ENCODE results near the gene IGLL1.

DNA sequence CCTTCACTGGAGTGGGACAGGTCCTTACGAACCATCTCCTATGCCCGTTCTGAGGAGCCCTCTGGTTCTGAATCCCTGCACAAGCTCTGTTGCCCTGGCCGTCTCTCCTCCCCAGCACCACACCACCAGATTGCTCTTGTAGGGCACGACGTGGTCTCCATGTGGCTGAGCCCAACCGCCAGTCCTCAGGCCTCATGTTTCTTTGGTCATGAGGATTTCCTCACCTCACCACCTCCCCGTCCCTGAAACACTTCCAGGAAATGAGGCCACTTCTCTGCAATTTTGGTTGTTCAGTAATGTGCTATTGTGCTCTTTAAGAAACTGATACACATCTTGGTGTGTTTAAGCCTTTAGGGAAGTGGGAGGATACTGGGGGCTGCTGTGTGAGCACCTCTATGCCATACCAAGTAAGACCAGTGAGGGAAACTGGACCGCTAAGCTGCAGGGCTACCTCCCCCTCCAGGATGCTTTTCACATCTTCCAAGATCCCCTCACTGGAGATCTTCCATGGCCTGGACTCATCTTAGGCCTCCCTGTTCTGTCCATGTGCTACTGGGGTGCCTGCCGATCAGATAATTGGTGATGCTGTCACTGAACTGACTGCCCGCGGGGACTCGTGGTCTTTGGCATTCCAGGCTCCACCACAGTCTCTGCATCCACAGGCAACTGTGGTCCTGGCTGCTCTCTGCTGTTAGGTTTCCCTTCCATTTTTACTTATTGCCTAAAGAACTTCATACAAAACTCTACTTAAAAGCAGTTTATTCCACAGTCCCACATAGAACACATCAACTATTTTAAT lies 30.1 kb upstream of the IGLL1 start:
- no peak for TF ChIP-seq RFX5 (IDR thresholded peaks at IDR 0.05; ENCODE audit: low read length)
- no peak for TF ChIP-seq POLR2AphosphoS5 (IDR thresholded peaks at IDR 0.05; ENCODE audit: low read depth, low read length)
- no peak for TF ChIP-seq JUND (IDR thresholded peaks at IDR 0.05)
- TF ChIP-seq, protein P1, sequence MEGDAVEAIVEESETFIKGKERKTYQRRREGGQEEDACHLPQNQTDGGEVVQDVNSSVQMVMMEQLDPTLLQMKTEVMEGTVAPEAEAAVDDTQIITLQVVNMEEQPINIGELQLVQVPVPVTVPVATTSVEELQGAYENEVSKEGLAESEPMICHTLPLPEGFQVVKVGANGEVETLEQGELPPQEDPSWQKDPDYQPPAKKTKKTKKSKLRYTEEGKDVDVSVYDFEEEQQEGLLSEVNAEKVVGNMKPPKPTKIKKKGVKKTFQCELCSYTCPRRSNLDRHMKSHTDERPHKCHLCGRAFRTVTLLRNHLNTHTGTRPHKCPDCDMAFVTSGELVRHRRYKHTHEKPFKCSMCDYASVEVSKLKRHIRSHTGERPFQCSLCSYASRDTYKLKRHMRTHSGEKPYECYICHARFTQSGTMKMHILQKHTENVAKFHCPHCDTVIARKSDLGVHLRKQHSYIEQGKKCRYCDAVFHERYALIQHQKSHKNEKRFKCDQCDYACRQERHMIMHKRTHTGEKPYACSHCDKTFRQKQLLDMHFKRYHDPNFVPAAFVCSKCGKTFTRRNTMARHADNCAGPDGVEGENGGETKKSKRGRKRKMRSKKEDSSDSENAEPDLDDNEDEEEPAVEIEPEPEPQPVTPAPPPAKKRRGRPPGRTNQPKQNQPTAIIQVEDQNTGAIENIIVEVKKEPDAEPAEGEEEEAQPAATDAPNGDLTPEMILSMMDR (IDR thresholded peaks at IDR 0.05) = no peak
- no peak for TF ChIP-seq EZH2phosphoT487 (IDR thresholded peaks at IDR 0.05; ENCODE audit: borderline replicate concordance, low read depth)
- TF ChIP-seq, protein P2, sequence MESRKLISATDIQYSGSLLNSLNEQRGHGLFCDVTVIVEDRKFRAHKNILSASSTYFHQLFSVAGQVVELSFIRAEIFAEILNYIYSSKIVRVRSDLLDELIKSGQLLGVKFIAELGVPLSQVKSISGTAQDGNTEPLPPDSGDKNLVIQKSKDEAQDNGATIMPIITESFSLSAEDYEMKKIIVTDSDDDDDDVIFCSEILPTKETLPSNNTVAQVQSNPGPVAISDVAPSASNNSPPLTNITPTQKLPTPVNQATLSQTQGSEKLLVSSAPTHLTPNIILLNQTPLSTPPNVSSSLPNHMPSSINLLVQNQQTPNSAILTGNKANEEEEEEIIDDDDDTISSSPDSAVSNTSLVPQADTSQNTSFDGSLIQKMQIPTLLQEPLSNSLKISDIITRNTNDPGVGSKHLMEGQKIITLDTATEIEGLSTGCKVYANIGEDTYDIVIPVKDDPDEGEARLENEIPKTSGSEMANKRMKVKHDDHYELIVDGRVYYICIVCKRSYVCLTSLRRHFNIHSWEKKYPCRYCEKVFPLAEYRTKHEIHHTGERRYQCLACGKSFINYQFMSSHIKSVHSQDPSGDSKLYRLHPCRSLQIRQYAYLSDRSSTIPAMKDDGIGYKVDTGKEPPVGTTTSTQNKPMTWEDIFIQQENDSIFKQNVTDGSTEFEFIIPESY (IDR thresholded peaks at IDR 0.05; ENCODE audit: borderline replicate concordance, low read depth) = no peak
- no peak for TF ChIP-seq YY1 (IDR thresholded peaks at IDR 0.05; ENCODE audit: low read depth)
- no peak for TF ChIP-seq RXRA (IDR thresholded peaks at IDR 0.05; ENCODE audit: borderline replicate concordance, low read depth)
- TF ChIP-seq TAF1 (IDR thresholded peaks at IDR 0.05; ENCODE audit: borderline replicate concordance, low read depth, low read length) = no peak
- TF ChIP-seq USF2 (IDR thresholded peaks at IDR 0.05; ENCODE audit: borderline replicate concordance, low read depth, low read length) = no peak
- no peak for TF ChIP-seq NRF1 (IDR thresholded peaks at IDR 0.05; ENCODE audit: low read depth, low read length)

Measured in SK-N-SH (cell line).